IMR-90 (cell line): ENCODE results near the gene ERMARD. TPM values are rescaled to one million over a fixed set of nuclear protein-coding genes. Genes with fewer than 3 reads are reported as not detected.

ENCODE experiments used
- ATAC-seq: fragments of 200-7000 bp; cut with Tn5 transposase; 2 replicates; pipeline ENCODE4 v1.9.1; 2020; ENCODE audit warnings: low read depth, mild to moderate bottlenecking, moderate library complexity
- BruUV-seq: library from RNA; stranded (reverse); fragments of 400-500 nt; replicated peaks from 2 replicates; lab custom pipeline; 2021; lab: Mats Ljungman, UMichigan
- CTCF ChIA-PET: fragments of 300-600 bp; formaldehyde crosslinking; extraction: SDS; loops from one replicate; lab custom pipeline; 2021; ENCODE audit warnings: antibody characterized with exemption; lab: Yijun Ruan, JAX
- POLR2A ChIA-PET: fragments of 300-600 bp; sonication (Branson Sonifier 250); formaldehyde crosslinking; loops from one replicate; lab custom pipeline; 2022; ENCODE audit warnings: antibody characterized with exemption; ENCODE audit not compliant: unreplicated experiment; lab: Charles Lee
- DNase-seq: peaks from one replicate; pipeline ENCODE4 v3.0.0; 2013
- H2AFZ ChIP-seq: replicated peaks from 2 replicates; pipeline ENCODE3; 2013; ENCODE audit warnings: low read length, mild to moderate bottlenecking; ENCODE audit not compliant: poor library complexity
- H2AK5ac ChIP-seq: 2 replicates; pipeline ENCODE4 v1.6.1; 2013; ENCODE audit warnings: low read depth, low read length, inconsistent platforms
- H2AK9ac ChIP-seq: replicated peaks from 2 replicates; pipeline ENCODE3; 2013; ENCODE audit warnings: mild to moderate bottlenecking, low read depth, low read length, moderate library complexity; ENCODE audit not compliant: poor library complexity
- H2BK120ac ChIP-seq: 2 replicates; pipeline ENCODE4 v1.6.1; 2013; ENCODE audit warnings: low read depth, low read length, inconsistent platforms
- H2BK15ac ChIP-seq: 3 replicates; pipeline ENCODE4 v1.6.1; 2013; ENCODE audit warnings: low read depth, low read length, inconsistent platforms
- H2BK20ac ChIP-seq: 2 replicates; pipeline ENCODE4 v1.6.1; 2013; ENCODE audit warnings: low read depth, mild to moderate bottlenecking, inconsistent platforms, low read length, moderate library complexity
- H2BK5ac ChIP-seq: 2 replicates; pipeline ENCODE4 v1.6.1; 2013; ENCODE audit warnings: mild to moderate bottlenecking, low read depth, low read length, inconsistent platforms; ENCODE audit not compliant: poor library complexity, severe bottlenecking
- H3K14ac ChIP-seq: replicated peaks from 2 replicates; pipeline ENCODE4 v1.6.1; 2013; ENCODE audit warnings: low read depth, low read length, inconsistent platforms
- H3K18ac ChIP-seq: 2 replicates; pipeline ENCODE4 v1.6.1; 2013; ENCODE audit warnings: low read depth, low read length, control low read depth
- H3K23ac ChIP-seq: 2 replicates; pipeline ENCODE4 v1.6.1; 2013; ENCODE audit warnings: low read depth, low read length, inconsistent platforms
- H3K27ac ChIP-seq: 2 replicates; pipeline ENCODE4 v1.5.1; 2013; ENCODE audit warnings: mild to moderate bottlenecking, control low read depth, low read length; ENCODE audit not compliant: insufficient read depth
- H3K27me3 ChIP-seq: 2 replicates; pipeline ENCODE4 v1.6.1; 2013; ENCODE audit warnings: low read length; ENCODE audit not compliant: control insufficient read depth, insufficient read depth
- H3K36me3 ChIP-seq: 2 replicates; pipeline ENCODE4 v1.6.1; 2013; ENCODE audit warnings: low read length, mixed read lengths; ENCODE audit not compliant: control insufficient read depth, insufficient read depth
- H3K4ac ChIP-seq: 2 replicates; pipeline ENCODE4 v1.6.1; 2013; ENCODE audit warnings: low read depth, low read length, inconsistent platforms
- H3K4me1 ChIP-seq: 2 replicates; pipeline ENCODE4 v1.6.1; 2013; ENCODE audit warnings: low read length, mixed read lengths; ENCODE audit not compliant: control insufficient read depth, insufficient read depth
- H3K4me2 ChIP-seq: 2 replicates; pipeline ENCODE4 v1.6.1; 2013; ENCODE audit warnings: low read depth, mild to moderate bottlenecking, control low read depth, low read length, moderate library complexity
- H3K4me3 ChIP-seq: 2 replicates; pipeline ENCODE4 v1.5.1; 2013; ENCODE audit warnings: low read depth, mild to moderate bottlenecking, control low read depth, low read length, moderate library complexity; ENCODE audit not compliant: insufficient read depth
- H3K56ac ChIP-seq: 2 replicates; pipeline ENCODE4 v1.6.1; 2013; ENCODE audit warnings: low read length, inconsistent platforms; ENCODE audit not compliant: insufficient read depth; ENCODE audit errors: extremely low read depth
- H3K79me1 ChIP-seq, 2 experiments: 2 replicates each; pipeline ENCODE4 v1.6.1; 2013; ENCODE audit warnings: low read length in 2 of 2, inconsistent platforms in 1 of 2, low read depth in 1 of 2
- H3K9ac ChIP-seq: 2 replicates; pipeline ENCODE4 v1.6.1; 2013; ENCODE audit warnings: low read depth, low read length, control low read depth
- H3K9me1 ChIP-seq: 2 replicates; pipeline ENCODE4 v1.6.1; 2013; ENCODE audit warnings: low read length, inconsistent platforms; ENCODE audit not compliant: insufficient read depth
- H3K9me3 ChIP-seq: 2 replicates; pipeline ENCODE4 v1.6.1; 2013; ENCODE audit warnings: low read length; ENCODE audit not compliant: control insufficient read depth, insufficient read depth
- H4K20me1 ChIP-seq: 2 replicates; pipeline ENCODE4 v1.6.1; 2013; ENCODE audit warnings: low read length, inconsistent platforms; ENCODE audit not compliant: insufficient read depth
- H4K5ac ChIP-seq: 2 replicates; pipeline ENCODE4 v1.6.1; 2013; ENCODE audit warnings: mild to moderate bottlenecking, low read depth, low read length, control low read depth
- H4K8ac ChIP-seq, 2 experiments: 2 replicates each; pipeline ENCODE4 v1.6.1; 2013; ENCODE audit warnings: low read depth in 2 of 2, low read length in 2 of 2, control low read depth in 1 of 2, inconsistent platforms in 1 of 2
- H4K91ac ChIP-seq: 2 replicates; pipeline ENCODE4 v1.6.1; 2013; ENCODE audit warnings: low read depth, low read length, inconsistent platforms; ENCODE audit not compliant: insufficient read depth
- BHLHE40 ChIP-seq: fragments of 150-350 bp; IDR thresholded peaks from 2 replicates; pipeline ENCODE4 v1.6.1; 2016; ENCODE audit warnings: mild to moderate bottlenecking, low read depth, low read length
- CEBPB ChIP-seq: IDR thresholded peaks from 2 replicates; pipeline ENCODE4 v1.6.1; 2012; ENCODE audit warnings: low read depth, low read length, improper control_type of control experiment
- CHD1 ChIP-seq: IDR thresholded peaks from 2 replicates; pipeline ENCODE4 v1.6.1; 2012; ENCODE audit warnings: low read depth, low read length, improper control_type of control experiment
- CTCF ChIP-seq: conservative IDR thresholded peaks from 2 replicates; pipeline ENCODE4 v1.5.1; 2012; ENCODE audit warnings: mild to moderate bottlenecking, low read depth, low read length, improper control_type of control experiment
- ELK1 ChIP-seq: fragments of 150-350 bp; IDR thresholded peaks from 2 replicates; pipeline ENCODE4 v1.6.1; 2016; ENCODE audit warnings: low read depth, mild to moderate bottlenecking, low read length, moderate library complexity, borderline replicate concordance
- FOS ChIP-seq: fragments of 150-350 bp; IDR thresholded peaks from 2 replicates; pipeline ENCODE4 v1.6.1; 2016; ENCODE audit warnings: low read depth, low read length
- MAFK ChIP-seq: IDR thresholded peaks from 2 replicates; pipeline ENCODE4 v1.6.1; 2012; ENCODE audit warnings: low read depth, low read length, improper control_type of control experiment
- MAZ ChIP-seq: IDR thresholded peaks from 2 replicates; pipeline ENCODE4 v1.6.1; 2012; ENCODE audit warnings: low read depth, mild to moderate bottlenecking, low read length, improper control_type of control experiment, moderate library complexity, borderline replicate concordance
- MXI1 ChIP-seq: IDR thresholded peaks from 2 replicates; pipeline ENCODE4 v1.6.1; 2012; ENCODE audit warnings: low read depth, mild to moderate bottlenecking, low read length, moderate library complexity, borderline replicate concordance
- NFE2L2 ChIP-seq: fragments of 150-350 bp; IDR thresholded peaks from 2 replicates; pipeline ENCODE4 v1.6.1; 2016; ENCODE audit warnings: low read depth, mild to moderate bottlenecking, low read length
- POLR2A ChIP-seq: IDR thresholded peaks from 2 replicates; pipeline ENCODE4 v1.6.1; 2012; ENCODE audit warnings: mild to moderate bottlenecking, low read depth, low read length
- RAD21 ChIP-seq: IDR thresholded peaks from 2 replicates; pipeline ENCODE4 v1.6.1; 2012; ENCODE audit warnings: low read length, improper control_type of control experiment
- RCOR1 ChIP-seq: IDR thresholded peaks from 2 replicates; pipeline ENCODE4 v1.6.1; 2012; ENCODE audit warnings: mild to moderate bottlenecking, low read length, improper control_type of control experiment; ENCODE audit not compliant: insufficient replicate concordance
- RFX5 ChIP-seq: IDR thresholded peaks from 2 replicates; pipeline ENCODE4 v1.8.0; 2012; ENCODE audit warnings: low read depth, mild to moderate bottlenecking, low read length, moderate library complexity
- SMC3 ChIP-seq: fragments of 150-350 bp; IDR thresholded peaks from 2 replicates; pipeline ENCODE4 v1.6.1; 2016; ENCODE audit warnings: low read depth, mild to moderate bottlenecking, antibody characterized with exemption, low read length, moderate library complexity
- USF2 ChIP-seq: fragments of 150-350 bp; IDR thresholded peaks from 2 replicates; pipeline ENCODE4 v1.6.1; 2017; ENCODE audit warnings: mild to moderate bottlenecking, antibody characterized with exemption, low read length, low read depth
- WGBS, 2 experiments: methylation state at CpG; one replicate each; pipeline versions ENCODE4 v1.1.5 to v1.1.7; 2013; ENCODE audit warnings: missing lambda C conversion rate in 2 of 2; ENCODE audit not compliant: insufficient read length in 1 of 2; ENCODE audit errors: extremely low coverage in 2 of 2; 5-methylcytosine and 5-hydroxymethylcytosine counted together
- dilution Hi-C: fragments of 300-500 bp; cut with HindIII; formaldehyde crosslinking; loops from one replicate; pipeline ENCODE4 v1.14.3; 2018; ENCODE audit warnings: low sequenced_read_pairs; ENCODE audit not compliant: unreplicated experiment
- in situ Hi-C: fragments of 300-500 bp; cut with MboI; formaldehyde crosslinking; loops from 3 replicates; pipeline ENCODE4 v1.14.3; 2019; ENCODE audit warnings: low sequenced_read_pairs, inconsistent platforms, mixed read lengths
- intact Hi-C: fragments of 100-400 bp; cut with micrococcal nuclease; formaldehyde crosslinking; loops from 2 replicates; pipeline ENCODE4 v1.10.0; 2022
- polyA plus RNA-seq, 3 experiments: library from polyadenylated mRNA; depleted of rRNA; stranded (reverse); fragments of >200 nt; gene quantifications; 2 replicates each; pipeline ENCODE4 v1.2.3, GENCODE V29; 2012; ENCODE audit warnings: low replicate concordance in 1 of 3
- total RNA-seq: library from RNA; depleted of rRNA; stranded (reverse); fragments of >200 nt; gene quantifications from 2 replicates; pipeline ENCODE4 v1.2.3, GENCODE V29; 2012

ERMARD gene
- total and polyA plus RNA-seq, 2 of the 4 experiments (the other 2 are of a cell fraction): 15.1 to 25.4 TPM

- no TSS peak for BruUV-seq
- no peak overlapping the region for H2BK20ac ChIP-seq
- peak overlapping the region; percentile 20; the same call in 1 of the 2 replicates for H4K5ac ChIP-seq
- no peak overlapping the region for H2AK5ac ChIP-seq
- in situ Hi-C loops: no loop called here
- H3K4me1 ChIP-seq: peaks cover 19% of the 10 kb centered on the region
- H3K9me3 ChIP-seq: no peaks in the 10 kb centered on the region
- ATAC-seq: no peak
- H3K18ac ChIP-seq: no peak overlapping the region; the same call in 1 of the 2 replicates
- peaks cover 3 to 7% of the 10 kb centered on the region in 2 experiments; a peak in 2 of 4 replicates for H3K79me1 ChIP-seq
- CTCF ChIA-PET: interaction anchor here (0.9 kb wide), 1 partner anchor 11 kb away, joined by 3 read pairs; the partner anchor contains the start of gene ERMARD
- DNase-seq: no peak
- no peak overlapping the region for H3K14ac ChIP-seq
- intact Hi-C loops: no loop called here
- peaks cover 44% of the 10 kb centered on the region for H3K36me3 ChIP-seq
- dilution Hi-C loops: no loop called here
- H3K27ac ChIP-seq: no peak overlapping the region
- H3K27me3 ChIP-seq: no peaks in the 10 kb centered on the region
- peaks cover 8% of the 10 kb centered on the region for H3K9me1 ChIP-seq
- H2AFZ ChIP-seq: no peak overlapping the region
- no peaks in the 10 kb centered on the region for H4K20me1 ChIP-seq
- no peak overlapping the region for H3K4me3 ChIP-seq
- H4K91ac ChIP-seq: peak overlapping the region; percentile 7; the same call in 1 of the 2 replicates
- H3K4ac ChIP-seq: no peak overlapping the region
- no peak overlapping the region for H4K8ac ChIP-seq
- H3K56ac ChIP-seq: no peak overlapping the region
- no peak overlapping the region for H3K4me2 ChIP-seq
- H3K23ac ChIP-seq: no peak overlapping the region
- no peak overlapping the region for H2BK15ac ChIP-seq
- no peak overlapping the region for H2AK9ac ChIP-seq
- 75% methylated on average over 4 of the region's 10 CpGs; no CpG with 5 or more reads in 1 of the 2 experiments for WGBS, 2 experiments
- TF ChIP-seq MAFK (no peak), SMC3 (no peak), FOS (no peak), ELK1 (no peak), MXI1 (no peak), NFE2L2 (no peak), CTCF (no peak), BHLHE40 (no peak), CHD1 (no peak), USF2 (no peak), CEBPB (no peak), POLR2A (no peak), RAD21 (no peak), MAZ (no peak), RFX5 (no peak), RCOR1 (no peak)
- H3K9ac ChIP-seq: no peak overlapping the region
- POLR2A ChIA-PET: no interaction called here
- no peak overlapping the region for H2BK120ac ChIP-seq
- H2BK5ac ChIP-seq: no peak overlapping the region
Measured at GRCh38 chr6:169763308-169763707, 11.9 kb downstream of the ERMARD start.
